ENCODE data around the gene SOX1.

SOX1 gene

GRCh38 chr13:112110479-112110878 is 43.5 kb downstream of the SOX1 start:
- no peak for DNase-seq

- no peak for DNase-seq
Measured at GRCh38 chr13:112111239-112111857, 44.4 kb downstream of the SOX1 start.

- DNase-seq = no peak
Measured at GRCh38 chr13:112112534-112113276, 45.8 kb downstream of the SOX1 start.

- DNase-seq = no peak
Measured at GRCh38 chr13:112113348-112113747, 46.4 kb downstream of the SOX1 start.

GRCh38 chr13:112113851-112114250 is 46.9 kb downstream of the SOX1 start:
- DNase-seq = no peak

GRCh38 chr13:112114391-112114790 is 47.4 kb downstream of the SOX1 start:
- no peak for DNase-seq

GRCh38 chr13:112115403-112116091 is 48.6 kb downstream of the SOX1 start:
- DNase-seq = no peak

DNA sequence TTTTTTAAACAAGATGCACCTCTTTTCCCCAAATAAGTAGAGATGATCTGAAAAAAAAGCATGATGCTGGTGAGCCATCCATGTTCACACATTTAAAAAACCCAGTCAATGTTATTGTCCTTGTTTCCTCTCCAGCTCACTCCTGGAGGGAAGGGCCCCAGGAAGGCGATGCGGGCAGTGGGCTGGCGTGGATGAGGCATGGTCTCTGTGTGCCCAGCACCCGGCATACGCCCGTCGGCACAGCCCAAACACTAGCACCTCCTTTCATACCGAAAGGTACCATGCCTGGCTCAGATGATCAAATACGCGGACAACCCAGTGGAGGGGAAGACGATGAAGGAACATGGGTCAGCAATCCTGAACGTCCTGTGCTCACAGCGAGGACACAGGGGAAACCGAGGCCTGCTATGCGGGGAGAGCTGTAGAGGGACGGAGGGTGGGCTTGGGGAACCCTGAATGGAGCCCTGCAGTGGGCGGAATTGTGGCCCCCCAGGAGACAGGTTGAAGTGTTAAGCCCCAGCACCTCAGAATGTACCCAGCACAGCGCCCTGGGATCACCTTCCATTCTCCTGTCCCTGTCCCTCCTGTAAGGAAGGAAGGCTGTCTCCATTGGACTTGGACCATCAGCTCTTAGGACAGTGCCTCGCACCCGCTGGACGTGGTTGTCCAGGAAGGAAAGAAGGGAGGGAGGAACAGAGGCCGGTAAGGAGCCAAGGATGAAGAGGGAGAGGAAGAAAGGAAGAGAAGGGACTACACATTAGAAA is 49.4 kb downstream of the SOX1 start:
- no peak for DNase-seq

GRCh38 chr13:112117258-112117954 is 50.5 kb downstream of the SOX1 start:
- no peak for DNase-seq

- no peak for DNase-seq
Measured at GRCh38 chr13:112117955-112118302, 51.0 kb downstream of the SOX1 start.

DNA sequence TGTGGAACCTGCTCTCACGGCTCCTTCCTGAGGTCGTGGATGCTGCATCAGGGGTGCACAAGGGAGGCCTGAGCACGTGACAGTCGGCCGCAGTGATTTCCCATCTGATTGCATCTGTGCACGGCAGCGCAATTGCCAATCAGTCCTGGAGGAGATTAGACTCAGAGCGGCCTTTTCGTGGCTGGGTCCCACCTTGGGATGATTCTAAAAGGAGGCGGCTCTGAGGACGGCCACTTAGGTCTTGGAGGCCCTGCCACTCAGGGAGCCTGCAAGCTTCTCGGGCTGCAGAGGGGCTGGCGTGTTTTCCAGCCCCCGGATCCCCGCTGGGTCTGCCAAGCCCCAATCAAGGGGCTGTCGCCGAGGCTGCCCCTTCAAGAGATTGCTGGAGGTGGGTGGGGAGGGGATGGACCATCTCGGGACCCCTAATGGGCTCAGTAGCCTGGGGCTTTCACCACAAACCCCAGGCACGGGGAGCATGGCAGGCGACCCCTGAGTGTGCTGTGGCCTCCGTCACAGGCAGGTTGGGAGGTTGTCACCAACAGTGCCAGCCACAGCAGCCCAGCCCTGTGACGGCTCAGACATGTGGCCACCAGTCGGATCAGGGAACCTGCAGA is 51.6 kb downstream of the SOX1 start:
- DNase-seq = no peak

DNA sequence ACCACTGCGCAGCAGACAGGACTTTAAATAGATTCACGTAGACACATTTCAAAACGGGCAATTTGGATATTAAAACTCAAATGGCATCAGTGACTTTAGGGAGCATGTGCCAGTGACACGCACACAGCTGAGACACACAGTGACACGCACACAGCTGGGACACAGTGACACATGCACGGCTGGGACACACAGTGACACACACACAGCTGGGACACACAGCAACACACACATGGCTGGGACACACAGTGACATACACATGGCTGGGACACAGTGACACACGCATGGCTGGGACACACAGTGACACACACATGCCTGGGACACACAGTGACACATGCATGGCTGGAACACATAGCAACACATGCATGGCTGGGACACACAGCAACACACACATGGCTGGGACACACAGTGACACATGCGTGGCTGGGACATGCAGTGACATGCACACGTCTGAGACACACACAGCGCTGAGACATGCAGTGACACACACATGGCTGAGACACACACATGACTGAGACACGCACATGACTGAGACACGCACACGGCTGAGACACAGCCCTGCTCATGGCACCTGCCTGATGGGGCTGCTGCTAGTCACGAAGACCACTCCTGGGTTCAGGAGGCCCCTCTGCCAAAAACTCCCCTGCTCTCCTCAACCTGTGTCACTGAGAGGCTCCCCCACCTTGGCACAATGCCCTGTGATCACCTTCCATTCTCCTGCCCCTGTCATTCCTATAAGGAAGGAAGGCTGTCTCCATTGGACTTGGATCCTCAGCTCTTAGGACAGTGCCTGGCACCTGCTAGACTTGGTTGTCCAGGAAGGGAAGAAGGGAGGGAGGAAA is 52.5 kb downstream of the SOX1 start:
- no peak for DNase-seq

DNA sequence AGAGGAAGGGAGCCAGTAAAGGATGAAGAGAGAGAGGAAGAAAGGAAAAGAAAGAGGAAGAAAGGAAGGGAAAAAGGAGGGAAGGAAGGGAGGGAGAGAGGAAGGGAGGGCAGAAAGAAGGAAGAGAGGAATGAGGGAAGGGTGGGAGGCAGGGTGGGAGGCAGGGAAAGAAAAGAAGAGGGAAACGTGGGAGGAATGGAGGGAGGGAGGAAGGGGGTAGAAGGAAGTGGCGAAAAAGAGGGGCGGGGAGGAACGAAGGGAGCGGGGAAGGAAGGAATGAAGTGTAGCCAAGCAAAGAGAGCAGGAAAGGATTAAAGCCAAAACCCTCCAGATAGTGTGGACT is 53.1 kb downstream of the SOX1 start:
- DNase-seq = no peak
